GM18498 (cell line): ENCODE measurements around the gene CYP26B1.

Source experiments
- ATAC-seq: cut with Tn5 transposase; IDR thresholded peaks from one replicate; pipeline ENCODE4 v1.9.1; 2021; ENCODE audit warnings: mild to moderate bottlenecking, moderate library complexity; ENCODE audit not compliant: unreplicated experiment

The CYP26B1 gene, protein sequence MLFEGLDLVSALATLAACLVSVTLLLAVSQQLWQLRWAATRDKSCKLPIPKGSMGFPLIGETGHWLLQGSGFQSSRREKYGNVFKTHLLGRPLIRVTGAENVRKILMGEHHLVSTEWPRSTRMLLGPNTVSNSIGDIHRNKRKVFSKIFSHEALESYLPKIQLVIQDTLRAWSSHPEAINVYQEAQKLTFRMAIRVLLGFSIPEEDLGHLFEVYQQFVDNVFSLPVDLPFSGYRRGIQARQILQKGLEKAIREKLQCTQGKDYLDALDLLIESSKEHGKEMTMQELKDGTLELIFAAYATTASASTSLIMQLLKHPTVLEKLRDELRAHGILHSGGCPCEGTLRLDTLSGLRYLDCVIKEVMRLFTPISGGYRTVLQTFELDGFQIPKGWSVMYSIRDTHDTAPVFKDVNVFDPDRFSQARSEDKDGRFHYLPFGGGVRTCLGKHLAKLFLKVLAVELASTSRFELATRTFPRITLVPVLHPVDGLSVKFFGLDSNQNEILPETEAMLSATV

DNA sequence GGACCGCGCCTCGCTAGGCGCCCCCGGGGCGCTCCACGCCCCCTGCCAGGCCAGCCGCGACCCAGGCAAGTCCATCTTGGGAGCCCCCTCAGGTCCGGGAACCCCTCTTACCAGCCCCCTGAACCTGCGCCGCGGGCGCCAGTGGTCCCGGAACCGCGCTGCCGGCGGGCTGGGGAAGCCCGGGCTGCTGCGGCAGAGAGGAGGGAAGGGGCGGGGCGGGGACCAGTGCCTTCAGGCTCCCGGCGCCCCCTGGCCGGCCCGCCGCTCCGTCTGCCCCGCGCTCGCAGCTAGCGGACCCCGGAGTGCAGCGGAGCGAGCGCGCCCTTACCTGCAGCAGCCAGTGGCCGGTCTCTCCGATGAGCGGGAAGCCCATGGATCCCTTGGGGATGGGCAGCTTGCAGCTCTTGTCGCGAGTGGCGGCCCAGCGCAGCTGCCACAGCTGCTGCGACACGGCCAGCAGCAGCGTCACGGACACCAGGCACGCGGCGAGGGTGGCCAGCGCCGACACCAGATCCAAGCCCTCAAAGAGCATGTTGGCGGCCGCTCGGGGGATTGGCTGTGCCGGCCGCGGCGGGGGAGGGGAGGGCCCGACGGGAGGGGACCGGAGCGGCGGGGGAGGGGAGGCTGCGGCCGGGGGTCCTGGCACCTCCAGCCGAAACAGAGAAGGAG lies at the start of gene CYP26B1:
Gene CYP26B1, minus strand, starts transcription at position 560 of the 669 bp plus-strand sequence. Its CDS starts 28 bp downstream, at position 532.
- ATAC-seq, result no peak

DNA sequence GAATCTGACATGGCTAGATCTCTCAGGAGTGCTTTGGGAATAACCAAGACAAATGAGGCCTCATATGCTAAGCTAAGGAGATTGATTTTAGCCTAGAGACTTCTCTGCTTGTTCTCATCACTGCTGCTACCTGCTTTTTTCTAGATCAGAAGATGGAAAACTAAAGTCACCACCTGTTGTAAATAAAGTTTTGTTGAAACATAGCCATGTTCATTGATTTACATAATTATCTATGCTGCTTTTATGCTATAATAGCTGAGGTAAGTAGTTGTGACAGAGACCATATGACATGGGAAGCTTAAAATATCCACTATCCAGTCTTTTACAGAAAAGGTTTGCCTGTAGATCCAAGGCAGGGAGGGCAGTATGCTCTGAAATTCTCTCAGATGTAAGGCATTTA lies 46.1 kb upstream of the CYP26B1 start:
- ATAC-seq, result no peak

DNA sequence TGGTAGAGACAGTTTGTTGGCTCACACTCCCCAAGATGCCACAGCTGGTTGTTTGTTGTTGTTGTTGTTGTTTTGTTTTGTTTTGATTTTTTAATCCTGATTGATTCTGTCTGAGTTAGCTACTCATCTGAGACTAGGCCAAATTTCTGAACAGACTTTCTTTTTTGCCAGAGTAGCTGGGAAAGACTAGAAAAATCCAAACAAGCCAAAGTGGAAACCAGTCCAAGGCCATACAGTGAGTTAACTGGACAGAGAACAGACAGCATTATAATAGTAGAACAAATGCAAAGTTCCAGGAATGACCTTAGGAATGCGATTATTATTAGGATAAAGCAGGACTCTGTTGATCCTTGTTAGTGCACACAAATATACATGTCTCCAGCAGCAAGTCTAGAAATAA lies 43.8 kb upstream of the CYP26B1 start:
- ATAC-seq, result no peak

DNA sequence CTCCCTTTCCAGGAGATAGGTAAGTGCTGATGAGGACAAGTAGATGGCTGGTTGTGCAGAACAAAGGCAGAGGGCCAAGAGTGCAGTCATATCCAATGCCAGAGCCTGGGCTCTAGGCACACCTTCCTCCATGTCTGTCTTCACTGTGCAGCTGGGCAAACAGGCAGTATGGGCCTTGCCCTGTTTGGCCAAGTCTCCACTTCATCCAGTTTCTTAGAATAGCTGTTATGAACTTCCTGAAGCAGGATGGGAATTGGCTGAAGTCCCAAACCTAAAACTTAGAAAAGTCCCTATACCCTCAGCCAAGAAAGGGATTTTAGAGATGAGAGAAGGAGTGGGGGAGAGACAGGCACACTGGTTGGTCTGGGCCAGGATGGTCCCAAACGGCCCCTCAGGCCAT lies 37.5 kb upstream of the CYP26B1 start:
- ATAC-seq, result no peak

DNA sequence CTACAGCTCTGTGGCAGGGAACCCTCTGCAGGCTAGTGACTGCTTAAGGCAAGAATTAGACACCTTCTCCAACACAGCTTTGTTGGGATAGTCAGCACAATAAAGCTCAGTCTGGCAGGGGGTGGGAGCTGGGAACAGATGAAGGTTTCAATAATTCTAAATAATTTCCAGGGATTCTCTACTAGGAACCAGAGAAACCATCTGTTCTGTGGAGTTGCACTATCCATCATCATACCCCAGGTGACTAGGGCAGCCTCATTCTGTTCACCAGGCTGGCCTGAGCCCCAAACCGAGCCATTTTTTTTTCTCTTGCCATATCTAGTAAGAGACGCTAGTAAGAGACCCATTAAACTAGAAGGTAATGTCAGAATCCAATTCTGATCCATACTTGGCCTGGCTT lies 35.8 kb upstream of the CYP26B1 start:
- no peak for ATAC-seq

DNA sequence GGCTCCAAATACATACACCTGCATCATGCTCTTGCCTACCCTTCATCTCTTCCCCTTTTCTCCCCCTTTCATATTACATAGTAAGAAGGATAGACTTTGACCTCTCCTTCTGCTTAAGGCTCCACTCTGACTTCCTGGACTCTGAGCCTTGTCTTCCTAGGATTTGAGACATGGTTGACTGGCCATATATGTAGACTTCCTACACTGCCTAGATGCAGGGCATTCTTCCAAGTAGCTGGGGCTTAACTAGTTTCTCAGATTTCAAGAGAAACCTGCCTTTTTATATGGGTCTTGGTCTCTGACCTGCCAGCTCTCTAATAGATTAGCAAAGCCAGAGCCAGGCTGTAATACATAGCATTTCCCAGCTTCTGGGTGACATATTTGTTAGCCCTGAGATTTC lies 35.4 kb upstream of the CYP26B1 start:
- no peak for ATAC-seq

DNA sequence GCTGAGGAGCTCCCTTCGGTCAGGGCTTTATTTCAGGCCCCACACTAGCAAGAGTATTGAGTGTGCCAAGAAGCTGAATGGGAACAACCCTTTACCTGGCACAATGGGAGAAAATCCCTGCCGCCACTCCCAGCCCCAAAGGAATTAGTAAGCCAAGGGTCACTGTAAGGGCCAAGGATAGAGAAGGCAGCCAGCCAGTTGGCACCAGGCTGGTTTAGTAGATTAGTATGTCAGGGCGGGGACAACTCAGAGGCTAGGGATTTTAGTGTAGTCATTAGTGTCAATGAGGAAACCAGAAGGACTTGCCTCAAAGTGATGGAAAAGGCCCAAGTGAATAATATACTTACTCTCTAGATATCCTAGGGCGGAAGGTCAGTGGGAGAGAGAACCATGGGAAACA lies 34.9 kb upstream of the CYP26B1 start:
- ATAC-seq, result no peak

DNA sequence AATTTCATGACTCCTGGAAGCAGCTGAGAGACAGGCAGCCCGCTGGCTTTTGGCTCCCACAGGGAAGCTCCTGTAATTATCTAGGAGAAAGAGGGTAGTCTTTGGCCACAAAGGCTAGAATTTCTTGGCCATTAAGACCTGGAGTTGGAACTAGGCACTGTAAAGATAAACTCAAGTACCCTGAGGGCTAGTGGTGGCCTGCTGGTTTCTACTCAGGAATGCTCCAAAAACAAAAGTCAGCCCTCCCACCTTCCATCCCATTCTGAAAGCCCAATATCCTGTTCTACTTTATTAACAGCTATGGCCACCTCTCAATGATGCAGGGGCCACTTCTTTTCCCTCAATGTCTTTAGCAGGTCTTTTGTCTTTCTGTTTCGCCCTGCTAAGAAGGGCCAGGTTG lies 34.0 kb upstream of the CYP26B1 start:
- ATAC-seq, result no peak

DNA sequence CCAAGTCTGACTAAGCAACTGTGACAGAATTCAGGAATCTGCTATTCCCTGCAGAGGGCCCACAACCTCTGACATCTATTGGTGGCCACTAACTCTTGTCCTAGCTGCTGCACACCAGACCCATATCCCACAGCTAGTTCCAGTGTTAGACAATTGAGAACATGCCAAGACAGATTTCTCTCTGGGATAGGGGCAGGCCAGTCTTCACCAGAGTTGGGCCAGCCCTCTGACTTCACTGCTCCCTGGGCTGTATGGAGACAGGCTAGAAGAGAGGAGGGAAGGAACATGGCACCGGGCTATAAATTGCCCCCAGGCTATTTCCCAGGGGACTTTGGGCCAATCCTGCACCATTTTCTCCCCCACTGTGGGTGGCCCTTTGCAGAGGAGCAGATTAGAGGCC lies 32.7 kb upstream of the CYP26B1 start:
- no peak for ATAC-seq

DNA sequence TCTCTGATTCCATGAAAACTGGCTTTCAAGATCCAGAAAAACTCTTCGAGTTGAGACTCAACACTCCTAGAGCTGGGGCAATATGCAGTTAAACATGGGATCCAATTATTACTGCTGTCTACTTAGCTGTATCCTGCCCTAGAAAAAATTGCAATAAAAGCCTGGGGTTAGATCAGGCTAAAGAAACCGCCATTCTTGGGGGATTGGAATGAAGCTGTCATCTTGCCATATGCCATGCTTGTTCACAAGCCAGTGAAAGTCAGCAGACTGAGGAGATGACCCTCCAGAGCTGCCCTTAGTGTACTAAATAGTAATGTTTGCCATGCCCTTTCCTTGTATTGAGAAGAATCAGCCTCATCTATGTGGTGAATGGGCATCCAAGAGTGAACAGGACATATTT lies 30.9 kb upstream of the CYP26B1 start:
- ATAC-seq, result no peak

DNA sequence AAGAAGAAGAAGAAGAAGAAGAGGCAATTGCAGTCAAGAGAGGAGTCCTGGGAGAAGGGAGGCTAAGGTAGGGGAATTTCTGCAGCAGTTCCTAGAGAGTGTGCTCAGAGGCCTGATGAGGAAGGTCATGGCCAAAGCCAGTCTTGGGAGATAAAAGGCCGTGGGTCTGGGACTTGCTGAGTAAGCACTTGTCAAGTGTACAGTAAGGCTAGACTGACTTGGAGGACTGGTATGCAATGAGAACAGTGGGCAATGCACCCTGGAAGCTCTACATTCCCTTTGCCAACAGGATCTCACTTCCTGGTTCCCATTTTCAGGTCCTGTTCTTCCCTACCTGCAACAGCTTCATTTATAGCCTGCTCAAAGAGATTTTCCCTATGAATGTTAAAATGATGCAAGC lies 28.6 kb upstream of the CYP26B1 start:
- ATAC-seq, result no peak

DNA sequence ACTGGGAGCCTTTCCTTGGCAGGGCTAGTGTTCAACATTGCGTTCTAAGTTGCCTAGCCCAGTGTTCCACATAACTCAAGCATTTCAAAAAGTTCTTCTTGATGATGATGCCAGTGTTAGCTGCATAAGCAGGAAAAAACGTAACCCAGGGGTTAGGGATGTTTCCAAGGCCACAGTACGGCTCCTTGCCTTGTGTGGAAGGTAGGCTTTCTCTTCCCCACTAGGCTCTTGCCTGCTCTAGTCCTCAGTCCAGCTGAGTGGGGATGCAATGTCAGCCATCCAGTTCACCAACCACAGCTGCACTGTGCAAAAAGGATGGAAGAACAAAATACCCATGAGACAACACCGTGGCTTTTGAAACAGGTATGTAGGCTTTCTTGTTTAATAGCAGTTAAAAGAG lies 28.0 kb upstream of the CYP26B1 start:
- ATAC-seq, result no peak

DNA sequence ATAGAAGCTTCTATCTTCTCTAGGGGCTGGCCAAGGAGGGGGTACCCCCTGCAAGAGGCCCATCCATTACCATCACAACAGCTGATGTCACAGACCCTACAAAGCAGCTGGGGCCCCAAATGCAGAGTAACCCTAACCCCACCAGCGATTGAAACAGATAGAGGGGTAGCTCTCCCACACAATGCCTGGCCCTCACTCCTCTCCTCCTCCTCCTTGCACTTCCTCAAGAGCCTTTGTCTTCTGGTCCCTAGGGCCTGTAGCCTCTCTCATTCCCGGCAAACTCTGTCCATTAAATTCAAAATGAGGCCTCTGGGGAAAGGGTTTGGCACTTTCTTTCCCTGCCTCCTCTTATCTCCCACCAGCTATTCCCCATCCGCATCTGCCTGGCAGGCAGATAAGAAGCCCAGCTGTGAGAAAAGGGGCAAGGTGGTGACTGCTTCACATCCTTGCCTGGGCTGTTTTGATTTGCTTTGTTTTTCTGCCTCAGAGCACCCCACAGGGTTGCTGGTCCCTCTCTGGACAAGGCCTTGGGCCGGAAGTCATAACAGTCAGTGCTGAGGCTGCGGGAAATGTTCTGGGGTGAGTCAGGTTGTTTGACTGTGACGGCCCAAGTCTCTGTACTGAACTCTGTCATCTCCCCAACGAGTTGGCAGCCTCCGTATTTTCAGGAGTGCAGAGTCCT lies 26.1 kb upstream of the CYP26B1 start:
- ATAC-seq, result no peak

DNA sequence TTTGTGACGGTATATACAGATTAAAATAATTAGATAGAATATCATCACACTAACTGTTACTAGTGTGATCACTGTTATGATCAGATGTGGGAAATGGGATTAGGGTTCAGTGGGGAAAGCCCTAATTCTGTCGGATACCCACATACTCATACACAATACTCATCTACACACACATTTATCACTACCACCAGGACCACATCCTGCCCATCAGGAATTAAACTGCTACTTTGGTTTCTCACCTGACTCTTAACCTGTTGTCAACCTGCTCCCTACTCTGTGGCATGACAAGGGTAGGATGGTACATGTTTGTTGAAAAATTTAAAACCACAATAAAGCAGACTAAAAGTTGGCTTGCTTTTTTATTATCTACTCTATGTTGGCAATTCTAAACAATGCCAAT lies 24.8 kb upstream of the CYP26B1 start:
- no peak for ATAC-seq

DNA sequence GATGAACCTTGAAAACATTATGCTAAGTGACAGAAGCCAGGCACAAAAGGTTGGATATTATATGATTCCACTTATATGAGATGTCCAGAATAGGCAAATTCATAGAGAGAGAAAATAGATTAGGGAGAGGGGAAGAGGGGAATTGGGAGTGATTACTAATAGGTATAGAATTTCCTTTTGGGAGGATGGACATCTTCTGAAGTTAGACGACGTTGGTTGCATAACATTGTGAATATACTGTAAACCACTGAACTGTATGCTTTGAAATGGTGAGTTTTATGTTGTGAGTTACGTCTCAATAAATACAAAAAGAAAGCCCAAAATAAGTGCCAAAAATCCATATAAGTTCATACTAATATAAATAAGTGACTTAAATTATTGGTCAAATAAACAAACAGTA lies 18.6 kb upstream of the CYP26B1 start:
- ATAC-seq, result no peak

DNA sequence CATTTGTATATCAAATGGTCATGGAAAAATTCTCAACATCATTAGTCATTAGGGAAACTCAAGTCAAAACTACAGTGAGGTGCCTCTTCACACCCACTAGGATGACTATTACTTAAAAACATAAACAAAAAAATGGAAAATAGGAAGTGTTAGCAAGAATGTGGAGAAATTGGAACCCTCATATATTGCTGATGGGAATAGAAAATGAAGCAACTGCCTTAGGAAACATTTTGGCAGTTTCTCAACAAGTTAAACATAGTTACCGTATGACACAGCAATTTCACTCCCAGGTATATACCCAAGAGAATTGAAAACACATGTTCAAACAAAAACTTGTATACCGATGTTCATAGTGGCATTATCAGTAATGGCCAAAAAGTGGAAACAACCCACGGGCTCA lies 18.1 kb upstream of the CYP26B1 start:
- no peak for ATAC-seq

DNA sequence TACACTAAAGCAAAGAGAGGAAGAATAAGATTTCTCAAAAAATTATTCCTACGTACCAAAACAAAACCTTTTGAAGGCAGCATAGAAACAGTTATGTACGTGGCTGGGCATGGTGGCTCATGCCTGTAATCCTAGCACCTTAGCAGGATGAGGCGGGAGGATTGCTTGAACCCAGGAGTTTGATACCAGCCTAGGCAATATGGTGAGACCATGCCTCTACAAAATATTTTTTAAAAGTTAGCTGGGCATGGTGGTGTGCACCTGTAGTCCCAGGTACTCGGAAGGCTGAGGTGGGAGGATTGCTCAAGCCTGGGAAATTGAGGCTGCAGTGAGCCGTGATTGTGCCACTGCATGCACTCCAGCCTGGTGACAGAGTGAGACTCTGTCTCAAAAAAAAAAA lies 14.9 kb upstream of the CYP26B1 start:
- no peak for ATAC-seq

DNA sequence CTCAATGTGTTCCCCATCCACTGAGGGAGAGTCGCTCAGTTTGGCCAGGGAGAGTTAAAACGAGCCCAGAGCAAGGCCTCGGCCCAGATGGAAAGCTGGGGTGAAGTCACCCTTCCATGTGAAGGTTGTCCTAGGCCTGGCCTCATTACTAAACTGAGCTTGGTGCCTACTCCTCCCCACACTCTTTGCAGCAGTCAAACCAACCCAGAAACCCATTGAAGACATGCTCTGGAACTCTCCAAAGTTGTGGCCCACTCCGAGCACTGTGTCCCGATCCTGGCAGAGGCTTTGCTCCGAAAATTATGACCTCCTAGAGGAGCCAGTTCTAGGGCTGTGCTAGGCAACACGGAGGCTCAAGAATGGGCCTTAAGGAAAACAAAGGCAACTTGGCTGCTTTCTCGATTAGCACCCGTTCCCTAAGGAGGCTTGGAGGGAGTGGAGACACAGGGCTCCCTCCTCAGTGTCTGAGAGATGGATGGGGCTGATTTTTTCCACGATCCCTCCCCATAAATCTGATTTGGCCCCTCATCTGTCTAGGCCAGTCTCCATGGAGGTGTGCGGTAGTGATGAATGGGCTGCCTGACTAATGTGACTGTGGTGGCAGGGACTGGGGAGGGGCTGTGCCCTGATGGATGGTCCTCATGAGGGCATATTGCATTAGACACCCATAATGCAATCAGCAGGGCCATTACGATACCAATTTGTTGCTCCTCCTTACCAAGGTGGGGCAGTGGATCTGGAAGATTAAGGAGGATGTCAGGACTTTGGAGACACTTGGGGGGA lies 11.7 kb upstream of the CYP26B1 start:
- no peak for ATAC-seq

DNA sequence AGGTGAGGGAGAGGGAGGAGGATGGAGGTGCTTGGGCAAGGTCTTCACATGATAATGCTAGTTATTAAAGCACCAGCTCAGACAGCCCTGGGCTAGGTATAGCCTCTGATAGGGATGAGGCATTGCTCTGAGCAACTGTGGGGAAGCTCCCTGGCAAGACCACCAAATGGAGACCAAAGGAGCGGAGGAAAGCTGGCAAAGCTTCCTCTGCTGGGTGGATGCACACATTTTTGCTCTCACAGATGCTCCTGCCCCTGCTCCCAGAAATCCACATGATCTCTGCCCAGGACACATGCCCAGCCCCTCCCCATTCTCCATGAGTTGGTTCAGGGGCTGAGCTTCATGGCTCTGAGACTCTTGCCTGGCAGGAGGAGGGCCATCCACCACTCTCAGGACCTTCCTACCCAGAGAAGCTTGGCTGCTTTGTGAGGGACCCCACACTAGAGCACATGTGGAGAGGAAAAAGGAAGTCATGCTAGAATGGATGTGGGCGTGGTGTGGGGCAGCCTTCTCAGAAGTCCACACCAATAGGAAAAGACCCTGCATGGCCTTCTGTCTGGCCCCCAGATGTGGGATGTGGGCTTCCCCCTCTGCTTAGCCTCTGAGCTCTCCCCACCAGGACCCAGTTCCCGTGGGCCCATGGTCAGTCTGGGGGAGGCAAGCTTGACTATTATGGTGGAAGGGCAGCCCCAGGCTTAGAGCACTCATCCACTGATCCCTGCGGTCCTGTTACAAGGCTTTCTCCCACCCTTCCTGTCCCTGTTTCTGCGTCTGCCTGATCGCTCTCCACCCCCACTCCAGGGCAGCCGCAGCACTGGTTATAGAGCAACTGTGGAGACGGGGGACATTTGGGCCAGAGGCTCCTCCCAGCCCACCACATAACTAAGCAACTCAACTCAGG lies 10.5 kb upstream of the CYP26B1 start:
- ATAC-seq, result no peak

DNA sequence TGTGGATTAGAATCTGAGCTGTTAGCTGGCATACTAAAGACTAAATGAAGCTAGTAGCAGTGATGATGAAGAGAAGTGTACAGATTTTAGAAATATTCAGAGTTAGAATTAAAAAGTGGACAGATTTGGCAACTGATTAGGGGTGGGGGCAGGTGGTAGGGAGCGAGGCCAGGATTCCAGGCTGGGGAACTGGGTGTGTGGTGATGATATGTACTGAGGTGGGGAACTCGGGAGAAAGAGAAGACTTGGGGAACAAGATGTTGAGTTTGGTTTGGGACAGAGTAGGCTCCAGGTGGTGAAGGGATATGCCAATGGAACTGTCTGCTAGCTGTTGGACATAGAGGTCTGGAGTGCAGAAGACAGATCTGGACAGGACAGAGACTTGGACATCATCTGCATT lies 9.2 kb upstream of the CYP26B1 start:
- no peak for ATAC-seq
